Endothelial cell of hepatic sinusoid (primary cell): ENCODE measurements around the gene PRDM10.

Source experiments
- in situ Hi-C: cut with HindIII; loops from 2 replicates; pipeline ENCODE4 v1.10.0; 2017; ENCODE audit warnings: low sequenced_read_pairs

The PRDM10 gene

DNA sequence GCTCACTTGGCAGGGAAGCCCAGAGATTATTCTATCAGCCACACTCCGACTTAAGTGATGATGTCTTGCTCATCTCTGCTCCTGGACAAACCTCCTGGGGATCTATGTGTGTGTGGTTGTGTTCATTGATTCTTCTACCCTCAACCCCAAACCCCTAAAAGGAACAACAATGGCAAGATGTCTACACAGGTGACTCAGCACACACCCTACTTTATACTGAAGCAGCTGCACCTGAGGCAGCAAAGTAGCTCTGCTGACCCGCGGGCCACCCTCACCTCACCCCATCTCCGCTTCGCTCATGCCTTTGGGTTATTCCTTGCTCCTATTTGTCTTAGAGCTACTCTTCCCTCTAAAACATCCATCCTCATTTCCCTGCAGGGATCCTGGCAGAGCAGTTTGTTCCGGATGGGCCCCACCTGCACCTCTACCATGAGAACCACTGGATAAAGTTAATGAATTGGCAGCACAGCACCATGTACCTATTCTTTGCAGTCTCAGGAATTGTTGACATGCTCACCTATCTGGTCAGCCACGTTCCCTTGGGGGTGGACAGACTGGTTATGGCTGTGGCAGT is 148.3 kb downstream of the PRDM10 start:
- in situ Hi-C loops, result no loop called here

DNA sequence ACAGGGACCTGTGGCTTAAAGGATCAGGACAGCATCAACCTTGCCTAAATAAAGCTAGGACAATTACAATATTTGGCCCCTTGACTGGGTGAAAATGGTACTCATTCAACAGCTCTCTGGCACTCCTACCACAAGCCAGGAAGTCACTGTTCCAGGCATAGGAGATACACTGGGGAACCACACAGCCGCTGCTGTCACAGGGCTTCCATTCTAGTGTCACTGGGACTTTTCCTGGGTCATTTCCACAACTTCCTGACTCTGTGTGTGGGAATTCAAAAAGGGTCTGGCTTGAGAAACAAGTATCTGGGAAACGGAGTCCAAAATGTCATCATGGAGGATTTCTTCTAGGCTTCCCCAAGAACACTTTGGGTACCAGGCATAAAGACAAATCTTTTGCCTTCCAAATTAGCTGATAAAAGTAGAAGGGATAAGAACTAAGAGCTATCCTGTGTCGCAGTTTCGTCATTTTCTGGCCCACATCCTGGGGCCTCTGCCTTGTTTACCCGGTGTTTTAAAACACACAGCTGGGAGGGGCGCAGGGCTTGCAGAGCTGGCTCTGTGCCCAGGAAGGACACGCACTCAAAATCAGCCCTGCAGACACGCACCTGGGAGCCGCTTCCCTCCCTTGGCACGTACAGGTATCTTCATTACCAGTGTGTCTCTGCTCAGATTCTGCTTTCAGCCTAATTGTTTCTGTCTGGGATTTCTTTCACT is 149.0 kb downstream of the PRDM10 start:
- in situ Hi-C loops, result no loop called here

DNA sequence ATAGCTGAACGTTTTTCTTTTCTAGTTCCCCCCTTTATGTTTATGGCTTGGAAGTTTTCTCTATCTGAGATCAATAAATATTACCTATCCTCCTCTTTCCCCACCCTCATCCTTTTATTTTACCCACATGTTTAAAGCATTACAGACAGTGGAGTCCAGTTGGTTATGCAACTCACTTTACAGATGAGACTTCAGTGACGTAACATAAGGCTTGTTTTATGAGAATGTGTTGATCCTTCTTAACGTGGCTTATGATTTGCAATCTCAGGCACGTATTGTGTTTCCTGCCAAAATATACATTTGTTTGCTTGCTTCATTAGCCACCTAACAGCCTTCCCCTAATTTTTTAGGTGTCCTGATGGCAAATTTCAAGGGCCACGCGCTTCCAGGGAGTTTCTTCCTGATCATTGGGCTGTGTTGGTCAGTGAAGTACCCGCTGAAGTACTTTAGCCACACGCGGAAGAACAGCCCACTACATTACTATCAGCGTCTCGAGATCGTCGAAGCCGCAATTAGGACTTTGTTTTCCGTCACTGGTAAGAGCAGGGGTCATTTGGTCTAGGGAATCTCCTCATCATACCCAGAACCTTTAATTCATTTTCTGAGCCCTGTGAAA is 150.4 kb downstream of the PRDM10 start:
- in situ Hi-C loops, result no loop called here
